ENCODE data around the gene FLVCR1.
"Not testable (repeated sequence)": the region's sequence is repeated elsewhere in the genome, so short reads cannot be mapped to it uniquely, and the experiment has no call there.

FLVCR1 gene

GRCh38 chr1:212860713-212861581 is 2.9 kb downstream of the FLVCR1 start:
- peak; percentile 14 for DNase-seq

- no peak for DNase-seq
Observed at GRCh38 chr1:212862111-212862690, 4.1 kb downstream of the FLVCR1 start.

GRCh38 chr1:212863345-212863744 is 5.3 kb downstream of the FLVCR1 start:
- DNase-seq: not testable (repeated sequence)

GRCh38 chr1:212864201-212864600 is 6.1 kb downstream of the FLVCR1 start:
- no peak for DNase-seq

- no peak for DNase-seq
Observed at GRCh38 chr1:212867192-212867591, 9.1 kb downstream of the FLVCR1 start.

GRCh38 chr1:212871976-212872375 is 13.9 kb downstream of the FLVCR1 start:
- no peak for DNase-seq

GRCh38 chr1:212873518-212873917 is 15.4 kb downstream of the FLVCR1 start:
- DNase-seq: no peak

GRCh38 chr1:212878418-212878817 is 20.3 kb downstream of the FLVCR1 start:
- DNase-seq: no peak

GRCh38 chr1:212879947-212880690 is 22.0 kb downstream of the FLVCR1 start:
- peak; percentile 17 for DNase-seq

- no peak for DNase-seq
Observed at GRCh38 chr1:212884592-212884991, 26.5 kb downstream of the FLVCR1 start.

GRCh38 chr1:212892108-212892507 is 34.0 kb downstream of the FLVCR1 start:
- no peak for DNase-seq

- no peak for DNase-seq
Observed at GRCh38 chr1:212899845-212900244, 41.8 kb downstream of the FLVCR1 start.

- DNase-seq: no peak
Observed at GRCh38 chr1:212901290-212901689, 43.2 kb downstream of the FLVCR1 start.

- no peak for DNase-seq
Observed at GRCh38 chr1:212902054-212902453, 44.0 kb downstream of the FLVCR1 start.

- DNase-seq: no peak
Observed at GRCh38 chr1:212903664-212904063, 45.6 kb downstream of the FLVCR1 start.

GRCh38 chr1:212908071-212908470 is 50.0 kb downstream of the FLVCR1 start:
- not testable (repeated sequence) for DNase-seq

- no peak for DNase-seq
Observed at GRCh38 chr1:212908971-212909370, 50.9 kb downstream of the FLVCR1 start.

GRCh38 chr1:212909652-212910063 is 51.6 kb downstream of the FLVCR1 start:
- no peak for DNase-seq

- not testable (repeated sequence) for DNase-seq
Observed at GRCh38 chr1:212910213-212910612, 52.1 kb downstream of the FLVCR1 start.

GRCh38 chr1:212913638-212914037 is 55.6 kb downstream of the FLVCR1 start:
- not testable (repeated sequence) for DNase-seq

GRCh38 chr1:212914110-212914509 is 56.0 kb downstream of the FLVCR1 start:
- not testable (repeated sequence) for DNase-seq

- no peak for DNase-seq
Observed at GRCh38 chr1:212914789-212915188, 56.7 kb downstream of the FLVCR1 start.

- peak; percentile 59 for DNase-seq
Observed at GRCh38 chr1:212915245-212916091, 57.4 kb downstream of the FLVCR1 start.
